OCI-LY7 (cell line): ENCODE measurements around the gene KCNIP1. TPM values are rescaled to one million over a fixed set of nuclear protein-coding genes. Genes with fewer than 3 reads are reported as not detected.

Experiments
- BruUV-seq: library from RNA; stranded (reverse); fragments of 400-500 nt; replicated peaks from 2 replicates; lab custom pipeline; 2021; lab: Mats Ljungman, UMichigan
- CTCF ChIA-PET: fragments of 300-600 bp; sonication (Branson Sonifier 250); formaldehyde crosslinking; loops from one replicate; lab custom pipeline; 2022; ENCODE audit warnings: antibody characterized with exemption; ENCODE audit not compliant: unreplicated experiment; lab: Charles Lee
- POLR2A ChIA-PET: fragments of 300-600 bp; sonication (Branson Sonifier 250); formaldehyde crosslinking; loops from one replicate; lab custom pipeline; 2022; ENCODE audit warnings: antibody characterized with exemption; lab: Charles Lee
- DNase-seq: peaks from one replicate; pipeline ENCODE4 v3.0.0-alpha.2; 2015; ENCODE audit warnings: low spot score
- H2AFZ ChIP-seq: fragments of 200-600 bp; sonication (generic), shearing (Covaris generic); 2 replicates; pipeline ENCODE4 v1.6.1; 2014; ENCODE audit warnings: mild to moderate bottlenecking, antibody characterized with exemption, low read length, moderate library complexity
- H3K27ac ChIP-seq: fragments of 200-600 bp; sonication (generic); 2 replicates; pipeline ENCODE4 v1.5.1; 2014; ENCODE audit warnings: mixed run types, low read depth, mild to moderate bottlenecking, moderate library complexity, low read length, inconsistent platforms; ENCODE audit not compliant: poor library complexity, severe bottlenecking
- H3K36me3 ChIP-seq: fragments of 200-600 bp; sonication (generic); 2 replicates; pipeline ENCODE4 v1.6.1; 2014; ENCODE audit warnings: mild to moderate bottlenecking, antibody characterized with exemption, low read length, moderate library complexity, mixed read lengths; ENCODE audit not compliant: insufficient read depth
- H3K4me1 ChIP-seq: fragments of 200-600 bp; sonication (generic); 2 replicates; pipeline ENCODE4 v1.5.1; 2014; ENCODE audit warnings: mild to moderate bottlenecking, low read length; ENCODE audit not compliant: insufficient read depth, poor library complexity, severe bottlenecking
- H3K4me2 ChIP-seq: fragments of 200-600 bp; sonication (generic); 2 replicates; pipeline ENCODE4 v1.6.1; 2014; ENCODE audit warnings: mild to moderate bottlenecking, low read length
- H3K4me3 ChIP-seq: fragments of 200-600 bp; sonication (generic); 2 replicates; pipeline ENCODE4 v1.5.1; 2014; ENCODE audit warnings: mild to moderate bottlenecking, low read depth, low read length; ENCODE audit not compliant: poor library complexity, severe bottlenecking
- H3K79me2 ChIP-seq: fragments of 200-600 bp; sonication (generic); 2 replicates; pipeline ENCODE4 v1.6.1; 2016; ENCODE audit warnings: low read depth, mild to moderate bottlenecking, low read length, moderate library complexity, mixed read lengths; ENCODE audit not compliant: insufficient read depth
- H3K9me2 ChIP-seq: fragments of 200-600 bp; sonication (generic); 2 replicates; pipeline ENCODE4 v1.6.1; 2016; ENCODE audit warnings: mild to moderate bottlenecking, low read length, mixed read lengths; ENCODE audit not compliant: insufficient read depth
- H3K9me3 ChIP-seq: fragments of 200-600 bp; sonication (generic); 2 replicates; pipeline ENCODE4 v1.6.1; 2014; ENCODE audit warnings: mild to moderate bottlenecking, mixed run types, low read length, mixed read lengths
- H4K20me1 ChIP-seq: fragments of 200-600 bp; sonication (generic); 2 replicates; pipeline ENCODE4 v1.6.1; 2014; ENCODE audit warnings: mild to moderate bottlenecking, antibody characterized with exemption, low read length, moderate library complexity, mixed read lengths; ENCODE audit not compliant: insufficient read depth
- CTCF ChIP-seq: fragments of 200-600 bp; sonication (generic); conservative IDR thresholded peaks from 2 replicates; pipeline ENCODE4 v1.5.1; 2014; ENCODE audit warnings: mild to moderate bottlenecking, antibody characterized with exemption, low read length, moderate library complexity, mixed read lengths
- EZH2phosphoT487 ChIP-seq: fragments of 200-600 bp; sonication (generic); IDR thresholded peaks from 2 replicates; pipeline ENCODE4 v1.6.1; 2018; ENCODE audit warnings: low read depth, borderline replicate concordance, mild to moderate bottlenecking, mixed run types, antibody characterized with exemption, low read length, moderate library complexity, mixed read lengths
- intact Hi-C: fragments of 100-400 bp; cut with micrococcal nuclease; formaldehyde crosslinking; loops from one replicate; pipeline ENCODE4 v1.10.0; 2022; ENCODE audit not compliant: unreplicated experiment
- total RNA-seq, 2 experiments: library from RNA; depleted of rRNA in 1 of 2; stranded (reverse); fragments of >200 nt in 1 of 2; shearing (Covaris generic) in 1 of 2; gene quantifications; 2 replicates each; pipeline ENCODE4 v1.2.3, GENCODE V29; 2014 to 2022

KCNIP1 gene
- total RNA-seq, 2 experiments from 2014 or later, result not detected

GRCh38 chr5:170553218-170553617 is 49.4 kb downstream of the KCNIP1 start:
- no peak for DNase-seq
- Histone ChIP-seq H3K79me2 (no peaks in the 10 kb centered on the region), H3K4me3 (no peak overlapping the region), H3K4me2 (no peak overlapping the region), H3K4me1 (no peaks in the 10 kb centered on the region), H3K9me3 (no peaks in the 10 kb centered on the region), H3K27ac (no peak overlapping the region), H4K20me1 (no peaks in the 10 kb centered on the region), H3K36me3 (no peaks in the 10 kb centered on the region), H2AFZ (no peak overlapping the region), H3K9me2 (no peaks in the 10 kb centered on the region)
- ChIA-PET CTCF (no interaction called here), POLR2A (interaction anchor here (1.2 kb wide), 1 partner anchor 300 kb away, joined by 3 read pairs; no protein-coding TSS in a partner anchor)
- intact Hi-C loops, result no loop called here
- no peak for TF ChIP-seq EZH2phosphoT487
- TF ChIP-seq CTCF, result no peak
- no TSS peak for BruUV-seq

GRCh38 chr5:170554521-170555267 is 50.9 kb downstream of the KCNIP1 start:
- no peak overlapping the region for H3K4me3 ChIP-seq
- H3K9me3 ChIP-seq, result no peaks in the 10 kb centered on the region
- intact Hi-C loops, result no loop called here
- no peaks in the 10 kb centered on the region for H3K4me1 ChIP-seq
- no peak for DNase-seq
- no peaks in the 10 kb centered on the region for H3K9me2 ChIP-seq
- H3K79me2 ChIP-seq, result no peaks in the 10 kb centered on the region
- ChIA-PET CTCF (no interaction called here), POLR2A (no interaction called here)
- no peak overlapping the region for H3K4me2 ChIP-seq
- H3K36me3 ChIP-seq, result no peaks in the 10 kb centered on the region
- no peaks in the 10 kb centered on the region for H4K20me1 ChIP-seq
- no peak overlapping the region for H2AFZ ChIP-seq
- no TSS peak for BruUV-seq
- no peak overlapping the region for H3K27ac ChIP-seq
- TF ChIP-seq EZH2phosphoT487 (no peak), CTCF (no peak)

- no peak overlapping the region for H3K4me3 ChIP-seq
- intact Hi-C loops, result no loop called here
- no peak overlapping the region for H3K4me2 ChIP-seq
- DNase-seq, result no peak
- no peaks in the 10 kb centered on the region for H3K79me2 ChIP-seq
- H3K4me1 ChIP-seq, result no peaks in the 10 kb centered on the region
- no peaks in the 10 kb centered on the region for H3K9me3 ChIP-seq
- ChIA-PET POLR2A (interaction anchor here (0.5 kb wide), 1 partner anchor 52 kb away, joined by 3 read pairs; no protein-coding TSS in a partner anchor), CTCF (no interaction called here)
- no peak for TF ChIP-seq CTCF
- TF ChIP-seq EZH2phosphoT487, result no peak
- no peak overlapping the region for H2AFZ ChIP-seq
- no peaks in the 10 kb centered on the region for H3K9me2 ChIP-seq
- H4K20me1 ChIP-seq, result no peaks in the 10 kb centered on the region
- BruUV-seq, result no TSS peak
- H3K27ac ChIP-seq, result no peak overlapping the region
- H3K36me3 ChIP-seq, result no peaks in the 10 kb centered on the region
Measured at GRCh38 chr5:170557314-170557713, 53.5 kb downstream of the KCNIP1 start.
